ENCODE measurements around the gene SPON2.
A peak's percentile ranks its signal among the peaks of the same experiment; 100 is the strongest.

SPON2 gene

DNA sequence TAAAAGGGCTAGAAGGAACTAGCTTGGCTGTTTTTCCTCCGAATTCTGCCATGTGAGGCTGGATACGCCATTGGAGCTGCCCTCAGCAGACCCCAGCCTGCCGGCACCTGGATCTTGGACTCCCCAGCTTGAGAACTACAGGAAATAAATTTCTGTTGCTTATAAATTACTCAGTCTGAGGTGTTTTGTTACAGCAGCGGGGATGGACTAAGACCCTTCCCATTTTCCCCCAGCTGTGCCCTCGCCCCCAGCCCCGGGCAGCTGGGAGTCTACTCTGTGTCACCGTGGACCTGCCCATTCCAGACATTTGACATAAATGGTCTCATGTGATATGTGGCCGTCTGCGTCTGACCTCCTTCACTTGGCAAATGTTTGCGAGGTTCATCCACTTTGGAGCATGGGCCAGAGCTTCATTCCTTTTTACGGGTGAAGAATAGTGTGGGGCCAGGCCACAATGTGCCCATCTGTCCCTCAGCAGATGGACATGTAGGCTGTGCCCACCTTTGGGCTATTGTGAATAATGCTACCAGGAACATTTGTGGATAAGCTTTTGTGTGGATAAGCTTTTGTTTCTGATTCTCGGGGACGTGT is 30.7 kb upstream of the SPON2 start:
- ATAC-seq (no peak), DNase-seq (peak in 1 of 2 donors; percentile 7)
- no peak overlapping the region for H3K27ac Mint-ChIP-seq
- H3K4me3 Mint-ChIP-seq = no peak overlapping the region
- no peaks in the 10 kb centered on the region for H3K9me3 Mint-ChIP-seq
- no peaks in the 10 kb centered on the region for H3K27me3 Mint-ChIP-seq
- peaks cover 57% of the 10 kb centered on the region for H3K4me1 Mint-ChIP-seq

DNA sequence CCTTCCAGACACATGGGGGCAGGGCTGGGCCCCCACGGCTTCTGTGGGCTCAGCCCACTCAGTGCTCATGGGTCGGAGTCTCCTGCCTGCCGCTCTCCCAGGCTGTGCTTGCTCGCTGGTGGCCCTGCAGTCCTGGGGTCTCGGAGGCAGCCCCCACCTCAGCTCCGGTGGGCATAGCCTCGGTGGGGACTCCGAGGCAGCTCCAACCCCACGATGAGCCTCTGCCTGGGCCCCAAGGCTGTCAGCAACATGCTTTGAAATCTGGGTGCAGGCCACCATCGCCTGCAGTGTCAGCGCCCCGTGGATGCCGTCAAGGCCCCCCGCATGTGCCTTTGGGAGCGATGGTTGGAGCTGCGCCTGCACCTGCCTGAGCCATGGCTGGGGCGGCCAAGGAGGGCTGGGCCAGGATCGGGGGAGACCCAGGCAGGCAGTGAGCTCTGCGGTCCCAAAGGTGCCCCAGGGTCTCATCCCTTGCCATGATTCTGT is 30.2 kb upstream of the SPON2 start:
- Mint-ChIP-seq H3K4me1 (peaks cover 57% of the 10 kb centered on the region), H3K27me3 (no peaks in the 10 kb centered on the region), H3K9me3 (no peaks in the 10 kb centered on the region), H3K4me3 (peak overlapping the region; percentile 85), H3K27ac (peak overlapping the region; percentile 97)
- DNase-seq = no peak
- ATAC-seq = no peak

DNA sequence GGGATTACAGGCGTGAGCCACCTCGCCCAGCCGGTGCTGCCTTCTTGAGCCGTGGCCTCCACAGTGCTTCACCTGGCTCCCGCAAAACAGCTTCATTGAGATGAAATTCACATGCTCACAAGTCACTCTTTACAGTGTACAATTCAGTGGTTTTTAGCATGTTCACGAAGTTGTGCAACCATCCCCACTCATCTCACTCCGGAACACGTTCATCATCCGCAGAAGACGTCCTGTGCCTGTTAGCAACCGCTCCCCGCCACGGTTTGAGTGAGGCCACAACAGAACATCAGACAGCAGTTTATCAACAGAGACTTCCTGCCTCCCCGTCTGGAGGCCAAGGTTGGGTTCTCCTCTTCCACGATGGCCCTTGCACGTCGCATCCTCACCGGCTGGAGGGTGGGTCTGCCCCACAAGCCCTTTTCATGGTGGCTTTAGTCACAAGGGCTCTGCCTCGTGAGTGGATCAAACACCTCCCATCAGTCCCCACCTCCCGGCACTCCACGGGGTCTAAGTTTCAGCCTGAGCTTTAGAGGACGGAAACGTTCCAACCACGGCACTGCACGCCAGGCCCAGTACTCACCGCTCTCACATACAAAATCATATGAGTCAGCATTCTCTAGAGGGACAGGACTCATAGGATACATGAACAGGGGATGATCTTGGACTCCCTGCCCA is 29.6 kb upstream of the SPON2 start:
- DNase-seq (peak; percentile 73 to 91), ATAC-seq (peak; percentile 89)
- H3K27me3 Mint-ChIP-seq = no peaks in the 10 kb centered on the region
- H3K27ac Mint-ChIP-seq = peak overlapping the region; percentile 97
- H3K4me1 Mint-ChIP-seq = peaks cover 57% of the 10 kb centered on the region
- H3K9me3 Mint-ChIP-seq = no peaks in the 10 kb centered on the region
- H3K4me3 Mint-ChIP-seq = peak overlapping the region; percentile 85

DNA sequence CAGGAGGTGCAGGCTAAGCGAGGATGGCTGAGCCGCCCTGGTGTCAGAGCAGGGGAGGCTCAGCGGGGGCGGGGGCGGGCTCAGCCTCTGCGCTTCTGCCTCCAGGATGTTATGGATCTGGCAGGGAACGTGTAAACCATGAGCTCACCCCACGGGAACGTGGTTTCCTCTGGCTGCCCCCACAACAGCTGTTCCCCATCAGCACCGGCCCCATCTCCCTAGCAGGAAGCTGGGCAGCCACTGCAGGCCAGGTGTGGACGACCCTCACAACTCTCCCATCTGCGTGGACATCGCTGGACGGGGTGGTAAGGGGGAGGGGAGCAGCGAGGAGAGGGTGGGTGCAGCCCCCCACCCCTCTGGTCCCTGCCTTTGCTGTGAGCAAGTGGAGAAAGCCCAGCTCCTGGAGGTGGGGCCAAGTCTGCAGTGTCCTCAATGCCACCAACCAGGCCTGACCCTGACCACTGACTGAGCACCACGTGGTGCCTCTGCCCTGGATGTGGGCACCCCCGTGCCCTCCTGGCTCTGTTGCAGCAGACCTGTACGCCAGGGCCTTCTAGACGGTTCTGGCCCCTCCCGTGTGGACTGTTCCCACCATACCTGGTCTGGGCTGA is 28.1 kb upstream of the SPON2 start:
- peak; percentile 2 for ATAC-seq
- H3K4me3 Mint-ChIP-seq = peak overlapping the region; percentile 85
- no peaks in the 10 kb centered on the region for H3K9me3 Mint-ChIP-seq
- peaks cover 57% of the 10 kb centered on the region for H3K4me1 Mint-ChIP-seq
- DNase-seq = peak in 1 of 2 donors; percentile 18
- H3K27ac Mint-ChIP-seq = no peak overlapping the region
- H3K27me3 Mint-ChIP-seq = no peaks in the 10 kb centered on the region

DNA sequence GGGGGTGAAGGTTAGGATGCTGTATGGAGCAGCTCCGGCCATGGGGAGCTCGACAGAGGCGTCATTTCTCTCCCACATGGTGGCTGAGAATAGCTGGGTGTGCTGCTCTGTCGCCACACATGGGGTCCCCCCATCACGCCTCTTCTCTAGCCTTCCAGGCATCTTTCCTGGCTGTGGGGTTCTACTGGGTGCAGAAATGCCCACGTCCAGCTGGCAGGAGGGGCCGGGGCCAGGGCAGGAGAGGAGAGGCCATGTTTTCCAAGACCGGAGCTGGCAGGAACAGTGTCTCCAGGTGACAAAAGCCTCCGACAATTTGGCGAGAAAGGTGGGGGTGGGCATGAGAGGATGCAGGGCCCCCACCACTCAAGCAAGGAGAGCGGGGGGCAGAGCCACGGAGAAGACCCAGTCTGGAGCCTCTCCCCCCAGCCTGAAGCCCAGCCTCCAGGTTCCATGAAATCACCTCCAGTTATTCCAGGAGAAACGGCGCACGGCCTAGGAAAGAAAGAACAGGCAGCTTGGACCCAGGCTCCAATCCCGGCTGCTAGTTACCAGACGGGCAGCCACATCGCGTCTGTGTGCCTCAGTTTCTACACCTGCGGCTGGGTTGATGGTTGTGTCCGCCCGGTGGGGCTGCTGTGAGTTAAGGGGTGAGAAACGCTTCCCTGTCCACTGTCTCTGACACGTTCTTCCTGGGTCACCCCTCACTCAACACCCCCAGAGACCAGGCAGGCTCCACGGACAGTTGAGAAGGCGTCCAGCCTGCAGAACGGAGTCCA is 27.4 kb upstream of the SPON2 start:
- Mint-ChIP-seq H3K4me3 (peak overlapping the region; percentile 85), H3K9me3 (no peaks in the 10 kb centered on the region), H3K27ac (no peak overlapping the region), H3K4me1 (peaks cover 54% of the 10 kb centered on the region), H3K27me3 (no peaks in the 10 kb centered on the region)
- ATAC-seq = no peak
- DNase-seq = no peak

DNA sequence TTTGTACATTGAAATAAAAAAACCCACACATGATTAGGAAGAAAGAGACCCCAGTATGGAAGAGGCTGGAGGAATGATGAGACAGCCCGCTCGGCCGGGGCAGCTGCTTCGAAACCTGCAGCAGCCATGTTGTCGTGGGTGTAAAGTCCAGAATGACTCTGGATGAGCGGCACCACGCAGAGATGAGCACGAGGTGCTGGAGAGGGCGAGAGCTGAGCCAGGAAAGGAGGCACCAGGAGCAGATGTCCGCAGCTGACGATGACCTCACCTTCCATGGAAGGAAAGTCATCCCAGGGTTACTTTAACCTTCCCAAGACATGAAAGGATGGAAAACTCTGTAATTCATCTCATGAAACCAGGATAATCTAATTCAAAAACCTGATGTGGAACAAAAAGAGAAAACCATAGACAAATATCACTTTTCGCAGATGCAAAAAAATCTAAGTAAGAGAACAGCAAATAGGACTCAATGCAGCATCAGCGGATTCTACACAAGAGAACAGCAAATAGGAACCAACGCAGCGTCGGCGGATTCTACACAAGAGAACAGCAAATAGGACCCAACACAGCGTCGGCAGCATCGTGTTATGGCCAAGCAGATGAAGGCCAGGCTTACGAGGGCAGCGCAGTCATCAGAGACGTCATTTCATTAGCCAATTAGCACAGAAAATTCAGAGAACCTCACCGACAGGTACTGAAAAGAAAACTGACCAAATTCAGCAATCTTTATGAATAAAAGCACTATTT is 25.9 kb upstream of the SPON2 start:
- Mint-ChIP-seq H3K27me3 (no peaks in the 10 kb centered on the region), H3K4me3 (no peak overlapping the region), H3K9me3 (no peaks in the 10 kb centered on the region), H3K4me1 (peaks cover 39% of the 10 kb centered on the region), H3K27ac (peak overlapping the region in 1 of 2 donors; percentile 49)
- DNase-seq (no peak), ATAC-seq (no peak)

DNA sequence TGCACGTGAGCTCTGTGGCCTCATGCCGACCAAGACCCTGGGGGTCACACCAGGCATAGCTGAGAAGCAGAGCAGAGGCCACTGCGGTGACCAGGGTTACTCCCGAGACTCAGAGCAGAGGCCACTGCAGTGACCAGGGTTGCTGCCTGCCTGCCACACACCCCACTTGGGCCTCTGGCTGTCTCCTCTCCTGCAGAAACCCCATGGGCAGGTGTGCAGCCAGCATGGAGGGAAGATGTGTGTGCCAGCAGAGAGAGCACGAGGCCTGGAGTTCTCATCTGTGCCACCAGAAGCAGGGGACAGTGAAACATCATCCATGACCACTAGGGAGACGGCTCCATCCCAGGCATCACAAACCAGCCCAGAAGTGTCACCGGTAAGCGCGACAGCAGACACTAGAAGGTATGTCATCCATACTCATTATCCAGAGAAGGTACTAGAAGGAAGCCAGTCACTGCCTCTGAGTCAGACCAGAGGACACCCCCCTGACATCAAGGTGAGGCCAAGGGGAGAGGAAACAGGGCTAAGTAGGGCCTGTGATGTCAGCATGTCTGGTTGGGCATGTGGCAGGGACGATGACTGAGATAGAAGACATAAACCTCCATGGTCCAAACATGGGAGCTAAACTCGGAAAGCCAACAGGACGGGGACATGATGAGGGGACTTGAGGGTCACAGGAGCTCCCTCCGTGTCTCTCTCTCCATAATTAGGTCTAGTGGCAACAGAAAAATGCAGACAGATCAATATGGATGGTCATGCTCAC is 24.2 kb upstream of the SPON2 start:
- no peaks in the 10 kb centered on the region for H3K9me3 Mint-ChIP-seq
- H3K27ac Mint-ChIP-seq = no peak overlapping the region
- no peaks in the 10 kb centered on the region for H3K27me3 Mint-ChIP-seq
- no peak overlapping the region for H3K4me3 Mint-ChIP-seq
- peaks cover 22% of the 10 kb centered on the region for H3K4me1 Mint-ChIP-seq
- DNase-seq = no peak
- ATAC-seq = no peak

DNA sequence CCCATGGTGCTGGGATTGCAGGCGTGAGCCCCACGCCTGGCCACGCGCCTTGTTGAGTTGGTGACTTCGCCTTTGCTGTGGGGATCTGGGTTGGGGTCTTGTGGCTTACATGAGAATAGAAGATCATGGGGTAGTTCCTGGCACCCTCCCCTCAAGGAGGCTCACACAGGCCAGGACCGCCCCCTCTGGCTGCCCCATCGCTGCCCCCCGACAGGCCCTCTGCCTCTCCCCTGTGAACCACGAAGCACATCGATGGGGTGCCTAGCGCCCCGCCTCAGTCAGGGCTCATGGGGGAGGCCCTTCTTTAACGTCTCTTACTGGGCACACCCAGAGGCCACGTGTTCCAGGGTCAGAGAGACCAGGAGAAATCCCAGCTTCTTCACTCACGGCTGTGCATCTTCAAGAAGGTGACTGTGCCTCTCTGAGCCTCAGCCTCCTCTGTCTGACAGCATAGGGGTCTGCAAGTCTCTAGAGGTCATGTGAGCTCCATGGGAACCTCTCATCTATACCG is 23.6 kb upstream of the SPON2 start:
- ATAC-seq = no peak
- no peak overlapping the region for H3K27ac Mint-ChIP-seq
- no peak overlapping the region for H3K4me3 Mint-ChIP-seq
- no peaks in the 10 kb centered on the region for H3K9me3 Mint-ChIP-seq
- peaks cover 16% of the 10 kb centered on the region for H3K4me1 Mint-ChIP-seq
- no peaks in the 10 kb centered on the region for H3K27me3 Mint-ChIP-seq
- DNase-seq = no peak

DNA sequence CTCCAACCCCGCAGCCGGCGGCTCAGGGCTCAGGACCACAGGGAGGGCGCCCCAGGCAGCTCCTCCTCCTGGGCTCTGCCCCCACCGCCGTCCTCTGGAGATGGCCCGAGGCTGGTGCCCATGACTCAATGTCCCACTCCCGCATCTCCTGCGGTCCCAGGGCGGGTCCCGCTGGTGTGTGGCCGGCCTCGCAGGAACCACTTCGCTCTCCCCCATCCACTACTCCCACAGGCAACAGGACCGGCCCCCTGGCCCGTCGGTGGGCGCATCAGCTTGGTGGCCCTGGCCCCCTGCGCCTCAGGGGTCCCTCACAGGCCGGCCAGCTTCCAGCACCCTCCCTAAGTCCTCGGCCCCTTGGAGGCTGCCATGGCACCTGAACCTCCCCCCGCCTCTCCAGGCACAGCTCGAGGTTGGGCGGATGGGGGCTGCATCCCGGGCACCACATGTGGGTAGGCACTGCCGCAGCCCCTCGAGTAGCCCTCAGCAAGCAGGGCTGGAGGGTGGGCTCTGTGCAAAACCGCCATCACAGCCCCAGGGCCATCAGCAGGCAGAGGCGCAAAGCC is 22.8 kb upstream of the SPON2 start:
- H3K4me1 Mint-ChIP-seq = peaks cover 9% of the 10 kb centered on the region
- no peaks in the 10 kb centered on the region for H3K27me3 Mint-ChIP-seq
- H3K4me3 Mint-ChIP-seq = no peak overlapping the region
- H3K27ac Mint-ChIP-seq = no peak overlapping the region
- no peak for DNase-seq
- ATAC-seq = peak; percentile 6
- no peaks in the 10 kb centered on the region for H3K9me3 Mint-ChIP-seq

DNA sequence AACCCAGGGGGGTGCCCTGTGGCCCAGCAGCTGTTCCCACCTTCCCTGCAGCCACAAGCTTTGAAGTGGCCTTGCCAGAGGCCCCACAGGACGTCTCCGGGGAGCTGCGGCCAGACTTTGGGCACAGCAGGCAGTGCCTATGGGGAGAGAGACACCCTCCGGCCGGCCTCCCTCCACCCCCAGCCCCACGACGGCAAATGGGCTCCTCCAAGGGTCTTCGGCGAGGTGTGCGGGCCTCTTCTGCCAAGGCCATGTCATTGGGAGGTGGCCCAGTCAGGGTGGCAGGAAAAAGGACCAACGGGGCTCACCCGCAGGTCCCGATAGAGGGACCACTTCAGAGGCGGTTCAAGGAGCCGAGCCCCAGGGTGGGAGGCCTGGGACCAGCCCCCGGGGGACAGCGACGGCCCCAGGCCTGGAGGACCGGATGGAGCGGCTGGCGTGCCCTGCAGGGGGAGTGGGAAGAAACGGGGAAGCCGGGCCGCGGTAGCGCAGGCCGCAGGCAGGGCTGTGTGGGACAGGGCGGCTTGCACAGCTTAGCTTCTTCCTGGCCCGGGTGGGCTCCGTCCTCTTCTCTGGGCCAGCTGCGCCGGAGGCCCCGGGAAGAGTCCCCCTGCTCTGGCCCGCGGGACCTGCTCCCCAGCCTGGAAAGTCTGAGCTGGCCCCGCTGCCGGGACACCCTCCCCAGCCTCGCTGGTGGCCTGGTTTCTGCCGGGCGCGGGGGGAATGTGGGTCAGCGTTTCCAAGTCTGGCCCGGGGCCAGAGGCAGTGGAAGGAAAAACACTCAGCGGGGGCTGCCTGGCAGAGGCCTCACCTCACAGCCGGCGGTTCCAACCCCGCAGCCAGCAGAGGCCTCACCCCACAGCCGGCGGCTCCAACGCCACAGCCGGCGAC is 21.9 kb upstream of the SPON2 start:
- no peak for DNase-seq
- H3K27ac Mint-ChIP-seq = no peak overlapping the region
- peak; percentile 17 for ATAC-seq
- no peaks in the 10 kb centered on the region for H3K9me3 Mint-ChIP-seq
- no peak overlapping the region for H3K4me3 Mint-ChIP-seq
- no peaks in the 10 kb centered on the region for H3K27me3 Mint-ChIP-seq
- peaks cover 6% of the 10 kb centered on the region for H3K4me1 Mint-ChIP-seq

DNA sequence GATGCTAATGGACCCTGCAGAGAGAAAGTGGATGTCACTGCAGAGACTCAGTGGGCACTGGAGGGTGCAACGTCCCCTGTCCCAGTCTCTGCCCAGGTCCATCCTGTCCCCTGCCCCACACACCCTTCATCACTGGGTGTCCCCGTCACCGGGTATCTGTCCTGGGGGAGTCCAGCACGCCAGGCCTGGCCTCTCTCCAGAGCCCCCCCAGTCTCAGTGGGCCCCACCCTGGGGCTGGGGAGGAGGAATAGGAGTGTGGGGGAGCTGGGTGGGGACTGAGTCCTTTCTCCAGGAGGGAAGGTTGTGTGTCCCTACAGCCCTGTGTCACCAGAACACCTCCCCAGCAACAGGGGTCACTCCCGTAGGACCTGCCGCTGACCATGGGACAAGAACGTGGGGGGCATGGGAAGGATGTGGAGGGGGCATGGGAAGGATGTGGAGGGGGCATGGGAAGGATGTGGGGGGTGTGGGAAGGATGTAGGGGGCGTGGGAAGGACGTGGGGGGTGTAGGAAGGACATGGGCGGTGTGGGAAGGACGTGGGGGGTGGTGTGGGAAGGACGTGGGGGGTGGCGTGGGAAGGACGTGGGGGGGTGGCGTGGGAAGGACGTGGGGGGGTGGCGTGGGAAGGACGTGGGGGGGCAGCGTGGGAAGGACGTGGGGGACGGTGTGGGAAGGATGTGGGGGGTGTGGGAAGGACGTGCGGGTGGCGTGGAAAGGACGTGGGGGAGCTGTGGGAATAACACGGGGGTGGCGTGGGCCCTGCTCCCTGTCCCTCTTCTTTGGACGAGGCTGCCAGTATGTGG is 21.0 kb upstream of the SPON2 start:
- Mint-ChIP-seq H3K27me3 (no peaks in the 10 kb centered on the region), H3K4me1 (peaks cover 6% of the 10 kb centered on the region), H3K9me3 (no peaks in the 10 kb centered on the region), H3K27ac (no peak overlapping the region), H3K4me3 (no peak overlapping the region)
- ATAC-seq (peak; percentile 33), DNase-seq (no peak)

DNA sequence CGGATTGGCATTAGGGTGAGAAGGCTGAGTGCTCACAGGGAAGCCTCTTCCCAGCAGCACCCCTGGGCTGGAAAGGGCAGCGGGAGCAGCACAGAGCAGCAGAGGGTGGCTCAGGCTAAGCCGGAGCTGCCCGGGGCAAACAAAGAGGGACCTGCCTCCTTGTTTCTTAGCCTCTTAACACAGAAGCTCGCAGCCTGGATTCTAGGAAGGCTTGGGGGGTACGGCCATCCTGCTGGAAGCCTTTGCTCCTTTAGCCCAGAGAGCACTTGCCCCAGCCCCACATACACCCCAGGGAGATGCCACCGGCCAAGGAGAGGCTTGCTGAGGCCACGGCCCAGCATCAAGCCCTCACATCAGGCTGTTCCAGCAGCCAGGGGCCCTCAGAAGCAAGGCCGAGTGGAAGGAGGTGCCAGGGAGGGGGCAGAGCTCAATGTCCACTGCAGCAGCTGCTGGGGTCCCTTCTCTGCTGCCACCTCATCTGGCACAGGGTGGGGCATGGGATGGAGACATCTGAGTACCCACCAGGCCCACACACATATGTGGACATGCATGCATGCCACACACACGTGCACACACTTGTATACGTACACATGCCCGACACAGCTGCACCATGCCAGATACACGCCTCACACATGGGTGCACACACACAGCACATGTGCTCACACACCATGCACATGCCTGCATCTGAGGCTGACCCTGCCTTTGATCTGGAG is 20.3 kb upstream of the SPON2 start:
- ATAC-seq = peak; percentile 13
- Mint-ChIP-seq H3K4me1 (peaks cover 6% of the 10 kb centered on the region), H3K27ac (no peak overlapping the region), H3K27me3 (no peaks in the 10 kb centered on the region), H3K4me3 (no peak overlapping the region), H3K9me3 (no peaks in the 10 kb centered on the region)
- no peak for DNase-seq
